Central memory CD8-positive, alpha-beta T cell (primary cell): ENCODE results near the gene RRP7A.
"Not testable (repeated sequence)": the region's sequence is repeated elsewhere in the genome, so short reads cannot be mapped to it uniquely, and the experiment has no call there.

Experiments
- ATAC-seq: fragments of 150-1000 bp; cut with Tn5 transposase; replicated peaks from 2 replicates; pipeline ENCODE4 v1.10.0; 2022; ENCODE audit warnings: mild to moderate bottlenecking, moderate FRiP score, moderate number of reproducible peaks; ENCODE audit not compliant: poor library complexity, severe bottlenecking; ENCODE audit errors: extremely low read depth
- DNase-seq, 2 donors: peaks; one replicate each; pipeline ENCODE4 v3.0.0; 2021; ENCODE audit warnings: low spot score in 2 of 2
- H3K27ac Mint-ChIP-seq: one replicate; pipeline ENCODE4 v1.8.0; 2022; ENCODE audit warnings: low read depth, mild to moderate bottlenecking, moderate library complexity, mixed read lengths
- H3K27me3 Mint-ChIP-seq: one replicate; pipeline ENCODE4 v1.8.0; 2022; ENCODE audit warnings: mixed read lengths
- H3K36me3 Mint-ChIP-seq: one replicate; pipeline ENCODE4 v1.8.0; 2022; ENCODE audit warnings: mild to moderate bottlenecking, moderate library complexity, mixed read lengths; ENCODE audit not compliant: insufficient read depth
- H3K4me1 Mint-ChIP-seq: one replicate; pipeline ENCODE4 v1.8.0; 2022; ENCODE audit warnings: mixed read lengths
- H3K4me3 Mint-ChIP-seq: one replicate; pipeline ENCODE4 v1.8.0; 2022; ENCODE audit warnings: mild to moderate bottlenecking, moderate library complexity, mixed read lengths
- H3K9me3 Mint-ChIP-seq: one replicate; pipeline ENCODE4 v1.8.0; 2022; ENCODE audit warnings: mixed read lengths

RRP7A gene

DNA sequence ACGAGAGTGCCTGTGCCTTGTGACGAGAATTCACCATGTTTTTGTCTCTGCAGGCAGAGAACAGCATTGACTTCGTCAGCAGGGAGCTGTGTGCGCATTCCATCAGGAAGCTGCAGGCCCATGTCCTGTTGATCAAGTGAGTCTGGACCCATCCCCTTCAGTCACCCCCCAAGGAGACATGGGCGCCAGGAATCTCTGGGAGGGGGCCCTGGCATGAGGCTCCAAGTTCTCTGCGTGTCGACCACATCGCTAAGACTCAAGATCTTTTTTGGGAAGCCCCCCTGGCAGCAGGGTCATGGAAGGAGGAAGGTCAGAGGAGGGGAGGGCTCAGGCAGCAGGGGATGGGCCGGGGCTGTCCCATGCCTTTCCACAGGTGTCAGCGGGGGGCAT is 10.6 kb downstream of the RRP7A start:
- peak overlapping the region; percentile 59 for H3K27ac Mint-ChIP-seq
- not testable (repeated sequence) for H3K4me3 Mint-ChIP-seq, H3K4me1 Mint-ChIP-seq, DNase-seq, ATAC-seq, H3K9me3 Mint-ChIP-seq, H3K27me3 Mint-ChIP-seq
- peaks cover 27% of the 10 kb centered on the region for H3K36me3 Mint-ChIP-seq

DNA sequence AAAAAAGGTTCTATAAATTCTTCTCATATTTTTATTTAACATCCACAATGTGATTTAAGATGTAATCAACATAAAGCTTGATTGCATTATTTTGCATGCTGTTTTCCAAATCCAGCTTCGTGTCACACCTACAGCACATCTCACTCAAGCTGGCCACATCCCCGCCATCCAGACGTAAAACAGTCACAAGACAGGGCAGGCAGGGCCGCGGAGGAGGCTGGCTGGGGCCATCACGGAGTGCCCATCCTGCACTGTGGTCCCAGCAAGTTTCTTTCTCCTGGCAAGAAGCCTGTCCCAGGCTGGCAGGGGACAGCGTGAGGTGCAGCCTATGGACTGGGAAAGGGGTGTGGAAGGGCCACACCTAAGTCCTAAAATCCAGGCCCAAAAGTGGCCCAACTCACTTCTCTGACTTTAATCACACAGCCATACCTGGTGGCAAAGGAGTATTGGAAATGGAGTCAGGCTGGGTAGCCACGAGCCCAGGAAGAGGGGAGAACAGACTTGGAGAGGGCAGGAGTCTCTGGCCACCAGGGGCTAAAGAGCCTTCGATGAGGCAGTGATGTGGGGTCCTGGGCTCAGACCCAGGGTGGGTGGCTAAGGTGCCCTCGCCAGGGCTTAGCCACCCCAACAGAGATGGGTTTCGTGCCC is 11.1 kb downstream of the RRP7A start:
- peaks cover 25% of the 10 kb centered on the region for H3K36me3 Mint-ChIP-seq
- not testable (repeated sequence) for H3K27me3 Mint-ChIP-seq, H3K9me3 Mint-ChIP-seq, H3K4me3 Mint-ChIP-seq, ATAC-seq, H3K4me1 Mint-ChIP-seq, H3K27ac Mint-ChIP-seq, DNase-seq

DNA sequence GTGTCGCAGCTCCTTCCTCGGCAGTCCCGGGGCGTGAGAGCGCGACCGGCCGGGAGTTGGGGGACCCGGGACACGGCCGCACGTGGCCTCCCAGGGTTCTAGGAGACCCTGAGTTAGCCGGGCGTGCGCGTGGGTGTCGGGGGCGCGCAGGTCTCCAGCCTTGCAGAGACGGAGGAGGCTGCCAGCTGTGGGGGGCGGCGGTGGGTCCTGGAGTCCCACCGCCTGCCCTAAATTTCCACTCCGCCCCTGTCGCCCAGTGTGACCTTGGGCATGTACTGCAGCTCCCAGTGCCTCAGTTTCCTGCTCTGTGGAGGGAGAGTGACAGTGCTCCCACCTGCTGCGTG is 18.8 kb downstream of the RRP7A start:
- no peak overlapping the region for H3K27ac Mint-ChIP-seq
- peak overlapping the region; percentile 59 for H3K4me3 Mint-ChIP-seq
- H3K4me1 Mint-ChIP-seq: no peaks in the 10 kb centered on the region
- DNase-seq (no peak), ATAC-seq (no peak)
- peaks cover 1% of the 10 kb centered on the region for H3K36me3 Mint-ChIP-seq
- H3K27me3 Mint-ChIP-seq: no peaks in the 10 kb centered on the region
- no peaks in the 10 kb centered on the region for H3K9me3 Mint-ChIP-seq

DNA sequence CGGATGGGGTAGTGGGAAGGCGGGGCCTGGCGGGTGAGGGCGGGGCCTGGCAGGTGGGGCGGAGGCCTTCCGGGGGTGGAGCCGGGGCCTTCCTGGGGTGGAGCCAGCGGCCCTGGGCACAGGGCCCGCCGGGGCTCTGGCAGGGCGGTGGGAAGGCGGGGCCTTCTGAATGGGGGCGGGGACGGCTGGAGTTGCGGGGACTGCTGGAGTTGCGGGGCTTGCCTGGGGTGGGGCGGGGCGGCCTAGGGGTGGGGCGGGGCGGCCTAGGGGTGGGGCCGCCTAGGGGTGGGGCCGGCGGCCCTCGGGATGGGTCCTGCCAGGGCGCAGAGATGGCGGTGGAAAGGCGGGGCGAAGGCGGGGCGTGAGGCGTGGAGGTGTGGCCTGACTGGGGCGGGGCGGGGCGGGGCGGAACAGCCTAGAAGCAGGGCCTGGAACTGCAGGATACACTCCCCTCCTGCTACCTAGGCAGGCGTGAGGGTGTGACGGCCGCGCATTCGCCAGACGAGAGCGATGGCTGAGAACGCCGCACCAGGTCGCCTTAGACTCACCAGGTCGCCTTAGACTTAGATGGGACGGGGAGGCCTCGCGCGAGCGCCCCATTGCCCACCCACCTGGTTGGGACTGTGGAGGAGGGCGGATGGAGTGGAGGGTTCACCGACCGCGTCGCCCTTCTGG is 19.3 kb downstream of the RRP7A start:
- no peaks in the 10 kb centered on the region for H3K27me3 Mint-ChIP-seq
- no peaks in the 10 kb centered on the region for H3K4me1 Mint-ChIP-seq
- no peaks in the 10 kb centered on the region for H3K9me3 Mint-ChIP-seq
- H3K36me3 Mint-ChIP-seq: peaks cover 1% of the 10 kb centered on the region
- no peak overlapping the region for H3K27ac Mint-ChIP-seq
- peak overlapping the region; percentile 59 for H3K4me3 Mint-ChIP-seq
- ATAC-seq (peak; percentile 91), DNase-seq (peak; percentile 66 to 68)

DNA sequence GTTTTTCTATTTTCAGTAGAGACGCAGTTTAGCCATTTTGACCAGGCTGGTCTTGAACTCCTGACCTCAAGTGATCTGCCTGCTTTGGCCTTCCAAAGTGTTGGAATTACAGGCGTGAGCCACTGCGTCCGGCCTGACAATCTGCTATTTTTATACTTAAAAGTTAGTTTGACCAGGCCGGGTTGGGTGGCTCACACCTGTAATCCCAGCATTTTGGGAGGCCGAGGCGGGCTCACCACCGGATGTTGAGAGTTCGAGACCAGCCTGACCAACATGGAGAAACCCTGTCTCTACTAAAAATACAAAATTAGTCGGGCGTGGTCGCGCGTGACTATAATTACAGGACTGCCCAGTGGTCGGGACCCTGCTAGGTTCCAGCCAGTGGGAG is 19.8 kb downstream of the RRP7A start:
- H3K4me1 Mint-ChIP-seq, H3K27me3 Mint-ChIP-seq, H3K9me3 Mint-ChIP-seq, ATAC-seq, H3K27ac Mint-ChIP-seq, DNase-seq, H3K36me3 Mint-ChIP-seq: not testable (repeated sequence)
- H3K4me3 Mint-ChIP-seq: peak overlapping the region; percentile 59

DNA sequence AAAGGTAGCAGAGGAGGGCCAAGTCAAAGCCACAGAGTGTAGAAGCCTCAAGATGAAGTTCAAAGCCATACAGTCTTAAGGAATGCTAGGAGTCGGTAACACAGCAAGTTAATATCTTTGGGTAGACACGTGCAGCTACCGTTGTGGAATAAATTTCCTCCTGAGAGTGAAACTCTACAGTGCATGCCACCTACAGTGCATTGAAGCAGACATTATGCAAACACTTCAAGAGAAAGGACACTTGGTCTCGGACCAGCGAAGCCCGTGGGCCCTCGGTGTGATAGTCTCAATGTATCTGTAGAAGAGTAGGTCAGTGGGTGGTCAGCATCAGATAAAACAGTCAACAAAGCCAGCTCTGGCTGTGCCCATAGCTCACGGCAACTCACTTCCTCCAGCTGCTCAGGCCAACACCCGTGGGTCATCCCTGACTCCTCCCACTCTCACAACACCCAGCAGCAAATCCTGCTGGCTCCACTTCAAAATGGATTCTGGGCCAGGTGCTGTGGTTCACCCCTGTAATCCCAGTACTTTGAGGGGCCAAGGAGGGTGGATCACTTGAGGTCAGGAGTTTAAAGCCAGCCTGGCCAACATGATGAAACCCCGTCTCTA is 24.0 kb downstream of the RRP7A start:
- DNase-seq, H3K4me3 Mint-ChIP-seq, H3K27ac Mint-ChIP-seq, H3K4me1 Mint-ChIP-seq, H3K36me3 Mint-ChIP-seq, H3K27me3 Mint-ChIP-seq, H3K9me3 Mint-ChIP-seq, ATAC-seq: not testable (repeated sequence)

DNA sequence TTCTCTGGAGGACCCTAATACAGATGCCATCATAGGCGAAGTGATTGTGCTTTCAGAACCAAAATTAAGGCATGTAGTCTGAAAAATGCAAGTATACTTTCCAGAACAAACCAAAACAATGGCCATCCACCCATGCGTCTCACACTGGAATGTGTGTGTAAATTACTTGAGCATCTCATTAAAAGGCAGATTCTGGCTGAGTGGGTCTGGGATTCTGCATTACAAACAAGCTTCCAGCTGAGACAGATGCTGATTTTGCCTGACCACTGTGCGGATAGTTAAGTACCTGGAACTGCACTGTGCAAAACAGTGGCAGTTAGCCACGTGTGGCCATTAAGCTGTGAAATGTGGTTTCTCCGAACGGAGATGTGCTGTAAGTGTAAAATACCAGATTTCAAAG is 26.2 kb downstream of the RRP7A start:
- no peaks in the 10 kb centered on the region for H3K36me3 Mint-ChIP-seq
- H3K27me3 Mint-ChIP-seq: no peaks in the 10 kb centered on the region
- H3K4me1 Mint-ChIP-seq: no peaks in the 10 kb centered on the region
- no peak overlapping the region for H3K4me3 Mint-ChIP-seq
- H3K27ac Mint-ChIP-seq: no peak overlapping the region
- DNase-seq (no peak), ATAC-seq (no peak)
- no peaks in the 10 kb centered on the region for H3K9me3 Mint-ChIP-seq

DNA sequence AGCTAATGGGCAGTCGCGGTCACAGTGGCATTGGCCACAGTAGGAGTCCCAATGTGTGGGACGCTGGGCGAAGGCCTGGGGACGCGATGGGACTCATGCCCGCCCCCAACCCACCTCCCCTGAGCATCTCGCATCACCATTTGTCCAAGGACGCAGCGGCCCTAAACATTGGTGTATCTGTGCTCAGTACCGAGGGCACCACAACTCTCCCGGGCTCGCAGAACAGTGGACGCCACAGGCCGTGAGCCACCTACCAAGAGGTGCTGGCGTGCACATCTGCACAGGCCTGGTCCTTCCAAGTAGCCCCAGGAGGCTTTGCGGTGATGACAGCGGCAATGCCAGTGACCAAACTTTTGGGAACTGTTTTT is 27.3 kb downstream of the RRP7A start:
- H3K4me1 Mint-ChIP-seq: no peaks in the 10 kb centered on the region

DNA sequence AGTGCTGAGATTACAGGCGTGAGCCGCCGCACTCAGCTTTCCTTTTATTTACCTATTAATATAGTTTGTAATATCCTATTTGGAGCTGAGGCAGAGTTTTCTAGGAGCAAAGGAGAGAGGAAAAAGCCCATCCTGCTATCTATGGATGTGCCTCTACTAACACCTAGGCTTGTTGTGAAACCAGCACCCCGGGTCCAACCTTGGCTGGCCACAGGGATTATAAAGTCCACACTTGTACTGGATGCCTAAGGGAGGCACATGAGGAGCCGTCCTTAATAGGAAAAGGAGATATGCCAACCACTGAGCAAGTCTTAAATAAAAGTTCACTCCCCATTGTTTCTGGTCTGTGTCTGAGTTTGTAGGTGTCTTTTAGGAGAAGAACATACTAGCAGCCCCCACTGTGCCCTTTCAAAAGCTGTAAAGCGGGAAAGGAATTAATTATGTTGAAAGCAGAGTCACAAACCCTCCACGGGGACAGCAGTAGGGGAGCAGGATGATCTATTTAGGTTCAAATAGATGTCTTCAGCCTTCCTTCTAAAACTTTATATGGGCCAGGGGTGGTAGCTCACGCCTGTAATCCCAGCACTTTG is 29.3 kb downstream of the RRP7A start:
- H3K4me1 Mint-ChIP-seq: no peaks in the 10 kb centered on the region
- H3K9me3 Mint-ChIP-seq: no peaks in the 10 kb centered on the region
- H3K27ac Mint-ChIP-seq: no peak overlapping the region
- no peak overlapping the region for H3K4me3 Mint-ChIP-seq
- no peaks in the 10 kb centered on the region for H3K36me3 Mint-ChIP-seq
- no peaks in the 10 kb centered on the region for H3K27me3 Mint-ChIP-seq
- no peak for ATAC-seq
- no peak for DNase-seq

More for the DNA sequence above, 27.3 kb downstream of the RRP7A start:
- ATAC-seq (no peak), DNase-seq (no peak)
- H3K4me3 Mint-ChIP-seq: no peak overlapping the region
- H3K27me3 Mint-ChIP-seq: no peaks in the 10 kb centered on the region
- no peak overlapping the region for H3K27ac Mint-ChIP-seq
- no peaks in the 10 kb centered on the region for H3K9me3 Mint-ChIP-seq
- H3K36me3 Mint-ChIP-seq: no peaks in the 10 kb centered on the region

DNA sequence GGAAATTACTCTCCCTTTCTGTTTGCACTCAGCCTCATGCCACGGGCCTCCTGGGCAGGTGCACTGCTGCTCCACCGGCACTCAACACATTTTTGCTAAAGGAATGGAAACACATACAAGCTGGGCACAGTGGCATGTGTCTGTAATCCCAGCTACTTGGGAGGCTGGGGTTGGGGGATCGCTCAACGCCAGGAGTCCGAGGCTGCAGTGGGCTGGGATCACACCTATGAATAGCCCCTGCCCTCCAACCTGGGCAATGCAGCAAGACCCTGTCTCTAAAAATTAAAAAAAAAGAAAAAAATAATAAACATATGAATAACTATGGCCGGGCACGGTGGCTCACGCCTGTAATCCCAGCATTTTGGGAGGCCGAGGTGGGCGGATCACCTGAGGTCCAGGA is 30.6 kb downstream of the RRP7A start:
- no peak overlapping the region for H3K4me3 Mint-ChIP-seq
- no peak overlapping the region for H3K27ac Mint-ChIP-seq
- H3K36me3 Mint-ChIP-seq: no peaks in the 10 kb centered on the region
- no peaks in the 10 kb centered on the region for H3K4me1 Mint-ChIP-seq
- ATAC-seq (no peak), DNase-seq (no peak)
- no peaks in the 10 kb centered on the region for H3K9me3 Mint-ChIP-seq
- H3K27me3 Mint-ChIP-seq: peaks cover 7% of the 10 kb centered on the region

DNA sequence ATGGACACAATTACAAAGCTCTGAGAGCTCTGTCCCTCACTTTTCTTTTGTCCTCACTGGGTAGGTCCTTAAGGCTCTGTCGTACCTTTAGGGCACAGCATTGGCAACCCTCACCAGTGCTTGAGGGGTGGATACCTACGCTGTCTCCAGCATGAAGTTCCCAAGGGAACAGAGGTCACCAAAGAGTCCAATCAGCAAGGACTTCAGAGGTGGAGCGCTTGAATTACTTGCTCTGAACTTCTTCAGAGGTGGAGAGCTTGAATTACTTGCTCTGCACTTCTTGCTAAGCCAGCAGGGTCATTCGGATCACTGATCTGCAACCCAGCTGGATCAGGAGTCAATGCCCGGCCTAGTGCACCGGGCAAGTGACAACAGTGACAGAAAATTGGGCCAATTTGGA is 35.1 kb downstream of the RRP7A start:
- Mint-ChIP-seq H3K36me3 (peaks cover 2% of the 10 kb centered on the region), H3K27ac (no peak overlapping the region), H3K9me3 (no peaks in the 10 kb centered on the region), H3K27me3 (peaks cover 16% of the 10 kb centered on the region), H3K4me3 (no peak overlapping the region), H3K4me1 (no peaks in the 10 kb centered on the region)
- ATAC-seq (no peak), DNase-seq (no peak)

DNA sequence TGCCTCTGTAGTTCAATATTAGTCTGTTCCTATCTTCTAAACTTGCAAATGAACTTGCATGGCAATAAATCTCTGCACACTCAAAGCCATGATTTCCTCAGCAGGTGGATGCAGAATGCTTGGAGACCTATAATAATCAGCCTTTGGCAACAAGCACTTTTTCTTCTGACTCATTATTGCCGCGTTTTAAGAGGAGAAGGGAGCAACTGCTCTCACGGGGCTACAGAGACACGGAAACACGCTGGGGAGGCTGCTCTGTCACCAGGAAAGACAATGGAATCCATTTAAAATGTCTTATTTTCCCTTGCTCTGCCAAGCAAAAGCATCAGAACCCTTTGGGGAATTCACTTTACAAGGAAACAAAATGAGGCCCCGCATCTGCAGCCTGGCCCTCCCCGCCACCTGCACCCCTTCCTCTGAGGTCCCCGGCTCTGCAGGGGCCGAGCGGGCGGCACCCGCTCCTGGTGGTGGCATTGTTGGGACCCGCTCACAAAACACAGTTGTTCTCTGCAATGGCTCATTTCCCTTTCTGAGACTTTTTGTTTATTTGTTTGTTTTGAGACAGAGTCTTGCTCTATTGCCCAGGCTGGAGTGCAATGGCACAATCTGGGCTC is 35.9 kb downstream of the RRP7A start:
- not testable (repeated sequence) for H3K4me1 Mint-ChIP-seq, ATAC-seq, H3K36me3 Mint-ChIP-seq, H3K9me3 Mint-ChIP-seq, H3K27ac Mint-ChIP-seq, DNase-seq, H3K4me3 Mint-ChIP-seq
- H3K27me3 Mint-ChIP-seq: peaks cover 16% of the 10 kb centered on the region

DNA sequence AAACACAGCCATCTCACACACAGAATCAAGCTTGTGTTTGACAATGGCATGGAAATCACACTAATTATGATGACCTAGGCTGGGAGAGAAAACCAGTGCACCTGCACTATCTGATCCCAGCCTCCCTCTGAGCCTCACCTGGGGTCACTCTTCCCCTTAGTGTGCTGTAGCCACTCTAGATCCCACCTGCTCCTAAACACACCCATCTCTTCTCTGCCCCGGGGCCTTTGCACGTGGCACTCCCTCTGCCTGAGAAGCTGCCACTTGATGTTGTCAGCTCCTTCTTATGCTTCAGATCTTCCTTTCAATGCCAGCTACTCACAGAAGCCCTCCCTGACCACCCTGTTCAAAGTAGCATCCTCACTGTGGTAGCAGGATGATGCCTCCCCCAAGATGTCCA is 44.5 kb downstream of the RRP7A start:
- Mint-ChIP-seq H3K27me3 (peaks cover 11% of the 10 kb centered on the region), H3K4me1 (peaks cover 11% of the 10 kb centered on the region), H3K9me3 (no peaks in the 10 kb centered on the region), H3K27ac (no peak overlapping the region), H3K36me3 (no peaks in the 10 kb centered on the region), H3K4me3 (no peak overlapping the region)
- ATAC-seq: no peak
- DNase-seq: no peak
